HCT116 (cell line): ENCODE measurements around the gene PEX5.

Experiments
- EZH2 ChIP-seq: fragments of 200-600 bp; sonication (generic); IDR thresholded peaks from 2 replicates; pipeline ENCODE4 v1.6.1; 2017; ENCODE audit warnings: antibody characterized with exemption, mixed run types
- POLR2AphosphoS5 ChIP-seq: IDR thresholded peaks from 2 replicates; pipeline ENCODE4 v1.6.1; 2011; ENCODE audit warnings: mild to moderate bottlenecking, low read depth, low read length, moderate library complexity
- RAD21 ChIP-seq: IDR thresholded peaks from 2 replicates; pipeline ENCODE4 v1.6.1; 2012; ENCODE audit warnings: low read depth, mild to moderate bottlenecking
- YY1 ChIP-seq: IDR thresholded peaks from 2 replicates; pipeline ENCODE4 v1.6.1; 2011; ENCODE audit warnings: low read length, low read depth, moderate library complexity, mild to moderate bottlenecking; ENCODE audit not compliant: insufficient replicate concordance; ENCODE audit errors: extremely low read depth
- ZFX ChIP-seq: fragments of 450-650 bp; IDR thresholded peaks from 2 replicates; pipeline ENCODE4 v1.6.1; 2017
- TF ChIP-seq, protein P1 (sequence below): IDR thresholded peaks from 2 replicates; pipeline ENCODE4 v1.6.1; 2012; ENCODE audit warnings: low read depth
- TF ChIP-seq, protein P2 (sequence below), 3 experiments: fragments of 200-600 bp in 1 of 3; sonication (generic) in 1 of 3; IDR thresholded peaks in 2 of 3; conservative IDR thresholded peaks in 1 of 3; 2 replicates each; pipeline ENCODE4 v1.5.1; 2012 to 2017; ENCODE audit warnings: low read depth in 2 of 3, low read length in 2 of 3, antibody characterized with exemption in 1 of 3, borderline replicate concordance in 1 of 3, control low read depth in 1 of 3, mild to moderate bottlenecking in 1 of 3, mixed read lengths in 1 of 3, mixed run types in 1 of 3, moderate library complexity in 1 of 3; ENCODE audit not compliant: insufficient read depth in 1 of 3

DNA sequence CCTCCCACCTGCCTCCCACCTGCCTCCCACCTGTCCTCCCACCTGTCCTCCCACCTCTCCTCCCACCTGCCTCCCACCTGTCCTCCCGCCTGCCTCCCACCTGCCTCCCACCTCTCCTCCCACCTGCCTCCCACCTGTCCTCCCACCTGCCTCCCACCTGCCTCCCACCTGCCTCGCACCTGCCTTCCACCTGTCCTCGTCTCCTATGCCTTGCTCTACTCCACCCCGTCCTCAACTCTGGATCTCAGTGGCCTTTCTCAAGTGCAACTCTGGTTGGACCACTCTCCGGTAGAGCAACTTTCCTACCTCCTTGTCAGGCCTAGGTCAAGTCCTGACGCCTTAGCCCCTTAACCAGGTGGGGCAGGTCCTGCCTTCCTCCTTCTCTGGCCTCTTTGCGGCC, 29.3 kb upstream of the PEX5 start:
- TF ChIP-seq, protein P1, sequence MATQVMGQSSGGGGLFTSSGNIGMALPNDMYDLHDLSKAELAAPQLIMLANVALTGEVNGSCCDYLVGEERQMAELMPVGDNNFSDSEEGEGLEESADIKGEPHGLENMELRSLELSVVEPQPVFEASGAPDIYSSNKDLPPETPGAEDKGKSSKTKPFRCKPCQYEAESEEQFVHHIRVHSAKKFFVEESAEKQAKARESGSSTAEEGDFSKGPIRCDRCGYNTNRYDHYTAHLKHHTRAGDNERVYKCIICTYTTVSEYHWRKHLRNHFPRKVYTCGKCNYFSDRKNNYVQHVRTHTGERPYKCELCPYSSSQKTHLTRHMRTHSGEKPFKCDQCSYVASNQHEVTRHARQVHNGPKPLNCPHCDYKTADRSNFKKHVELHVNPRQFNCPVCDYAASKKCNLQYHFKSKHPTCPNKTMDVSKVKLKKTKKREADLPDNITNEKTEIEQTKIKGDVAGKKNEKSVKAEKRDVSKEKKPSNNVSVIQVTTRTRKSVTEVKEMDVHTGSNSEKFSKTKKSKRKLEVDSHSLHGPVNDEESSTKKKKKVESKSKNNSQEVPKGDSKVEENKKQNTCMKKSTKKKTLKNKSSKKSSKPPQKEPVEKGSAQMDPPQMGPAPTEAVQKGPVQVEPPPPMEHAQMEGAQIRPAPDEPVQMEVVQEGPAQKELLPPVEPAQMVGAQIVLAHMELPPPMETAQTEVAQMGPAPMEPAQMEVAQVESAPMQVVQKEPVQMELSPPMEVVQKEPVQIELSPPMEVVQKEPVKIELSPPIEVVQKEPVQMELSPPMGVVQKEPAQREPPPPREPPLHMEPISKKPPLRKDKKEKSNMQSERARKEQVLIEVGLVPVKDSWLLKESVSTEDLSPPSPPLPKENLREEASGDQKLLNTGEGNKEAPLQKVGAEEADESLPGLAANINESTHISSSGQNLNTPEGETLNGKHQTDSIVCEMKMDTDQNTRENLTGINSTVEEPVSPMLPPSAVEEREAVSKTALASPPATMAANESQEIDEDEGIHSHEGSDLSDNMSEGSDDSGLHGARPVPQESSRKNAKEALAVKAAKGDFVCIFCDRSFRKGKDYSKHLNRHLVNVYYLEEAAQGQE: no peak
- TF ChIP-seq ZFX (no peak), YY1 (no peak), RAD21 (no peak), EZH2 (no peak), POLR2AphosphoS5 (no peak)
- TF ChIP-seq, protein P2, sequence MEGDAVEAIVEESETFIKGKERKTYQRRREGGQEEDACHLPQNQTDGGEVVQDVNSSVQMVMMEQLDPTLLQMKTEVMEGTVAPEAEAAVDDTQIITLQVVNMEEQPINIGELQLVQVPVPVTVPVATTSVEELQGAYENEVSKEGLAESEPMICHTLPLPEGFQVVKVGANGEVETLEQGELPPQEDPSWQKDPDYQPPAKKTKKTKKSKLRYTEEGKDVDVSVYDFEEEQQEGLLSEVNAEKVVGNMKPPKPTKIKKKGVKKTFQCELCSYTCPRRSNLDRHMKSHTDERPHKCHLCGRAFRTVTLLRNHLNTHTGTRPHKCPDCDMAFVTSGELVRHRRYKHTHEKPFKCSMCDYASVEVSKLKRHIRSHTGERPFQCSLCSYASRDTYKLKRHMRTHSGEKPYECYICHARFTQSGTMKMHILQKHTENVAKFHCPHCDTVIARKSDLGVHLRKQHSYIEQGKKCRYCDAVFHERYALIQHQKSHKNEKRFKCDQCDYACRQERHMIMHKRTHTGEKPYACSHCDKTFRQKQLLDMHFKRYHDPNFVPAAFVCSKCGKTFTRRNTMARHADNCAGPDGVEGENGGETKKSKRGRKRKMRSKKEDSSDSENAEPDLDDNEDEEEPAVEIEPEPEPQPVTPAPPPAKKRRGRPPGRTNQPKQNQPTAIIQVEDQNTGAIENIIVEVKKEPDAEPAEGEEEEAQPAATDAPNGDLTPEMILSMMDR (IDR thresholded peaks at IDR 0.05 in 2 of 3, conservative IDR thresholded peaks at IDR 0.05 in 1 of 3; ENCODE audit: borderline replicate concordance in 1 of 3, insufficient read depth in 1 of 3, low read depth in 2 of 3, low read length in 2 of 3): no peak
